Naive thymus-derived CD8-positive, alpha-beta T cell (primary cell): Measurements from ENCODE around the gene STAT3. TPM values are rescaled to one million over a fixed set of nuclear protein-coding genes. Genes with fewer than 3 reads are reported as not detected.
"Not testable (repeated sequence)": the region's sequence is repeated elsewhere in the genome, so short reads cannot be mapped to it uniquely, and the experiment has no call there.

ENCODE experiments used
- ATAC-seq, 2 donors: fragments of 150-1000 bp; cut with Tn5 transposase in 1 of 2; sonication (Bioruptor Pico), chemical (Tn5 transposase) in 1 of 2; 1 replicate in 1 of 2; 2 replicates in 1 of 2; pipeline ENCODE4 v1.10.0; 2021; ENCODE audit warnings: mild to moderate bottlenecking in 2 of 2, moderate library complexity in 2 of 2
- POLR2A ChIA-PET: fragments of 350-600 bp; sonication (Branson Sonifier 250); formaldehyde crosslinking; loops from one replicate; lab custom pipeline; 2021; ENCODE audit warnings: antibody characterized with exemption; lab: Charles Lee
- DNase-seq, 10 donors: peaks; one replicate each; pipeline versions ENCODE4 v3.0.0 to v3.0.0-alpha.2; 2020 to 2022
- H3K27ac Mint-ChIP-seq, 10 donors: one replicate each; pipeline ENCODE4 v1.8.0; 2020 to 2022; ENCODE audit warnings: mild to moderate bottlenecking in 10 of 10, mixed read lengths in 10 of 10, moderate library complexity in 4 of 10, inconsistent platforms in 1 of 10
- H3K27me3 Mint-ChIP-seq, 5 donors: one replicate each; pipeline ENCODE4 v1.8.0; 2021 to 2022; ENCODE audit warnings: mixed read lengths in 5 of 5
- H3K36me3 Mint-ChIP-seq, 3 donors: one replicate each; pipeline ENCODE4 v1.8.0; 2020 to 2022; ENCODE audit warnings: mixed read lengths in 3 of 3, mild to moderate bottlenecking in 2 of 3, inconsistent platforms in 1 of 3
- H3K4me1 Mint-ChIP-seq, 4 donors: one replicate each; pipeline ENCODE4 v1.8.0; 2021 to 2022; ENCODE audit warnings: mixed read lengths in 4 of 4
- H3K4me3 Mint-ChIP-seq, 10 donors: one replicate each; pipeline ENCODE4 v1.8.0; 2020 to 2022; ENCODE audit warnings: mild to moderate bottlenecking in 10 of 10, mixed read lengths in 10 of 10, moderate library complexity in 6 of 10, inconsistent platforms in 1 of 10
- H3K9me3 Mint-ChIP-seq, 9 donors: one replicate each; pipeline ENCODE4 v1.8.0; 2020 to 2022; ENCODE audit warnings: mixed read lengths in 9 of 9, mild to moderate bottlenecking in 3 of 9, inconsistent platforms in 1 of 9, moderate library complexity in 1 of 9
- polyA plus RNA-seq, 3 donors: library from polyadenylated mRNA; unstranded; fragments of 300-500 nt; fragmentation: Illumina TruSeq; gene quantifications; one replicate each; pipeline ENCODE4 v1.2.3, GENCODE V29; 2021
- total RNA-seq, 8 experiments: library from RNA in 2 of 8; stranded (reverse) in 2 of 8; gene quantifications; one replicate each; pipeline ENCODE4 v1.2.3 and lab custom pipeline; 2021 to 2026

STAT3 gene
- total and polyA plus RNA-seq, 5 experiments from 2014 or later, result 129 to 154 (median 135) TPM

DNA sequence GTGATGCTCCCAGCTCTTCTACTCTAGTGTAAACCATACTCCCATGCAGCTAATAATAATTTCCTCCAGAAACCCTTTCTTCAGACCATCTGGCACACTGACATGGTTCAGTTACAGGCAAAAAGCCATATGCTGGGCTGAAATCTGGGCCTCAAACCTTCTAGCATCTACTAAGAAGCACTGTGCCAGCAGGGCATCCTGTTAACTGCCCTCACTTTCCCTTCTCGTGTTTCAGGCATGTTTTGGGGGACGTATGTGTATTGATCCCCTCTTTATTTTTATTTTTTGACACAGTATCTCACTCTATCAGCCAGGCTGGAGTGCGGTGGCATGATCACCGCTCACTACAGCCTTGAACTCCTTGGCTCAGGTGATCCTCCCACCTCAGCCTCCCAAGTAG, 66.7 kb downstream of the STAT3 start:
- H3K4me1 Mint-ChIP-seq, result peaks cover 11 to 63% (median 55%) of the 10 kb centered on the region in 4 donors
- H3K4me3 Mint-ChIP-seq, result peak overlapping the region in 1 of 10 donors; percentile 5
- ATAC-seq, result no peak
- POLR2A ChIA-PET, result interaction anchor here (1.1 to 3.6 kb wide), 7 partner anchors 9 to 219 kb away, joined by 3 to 30 read pairs (median 4); no protein-coding TSS in a partner anchor
- no peaks in the 10 kb centered on the region for H3K27me3 Mint-ChIP-seq
- no peak for DNase-seq
- H3K27ac Mint-ChIP-seq, result peak overlapping the region in 9 of 10 donors; percentile 29 to 91 (median 57)
- no peaks in the 10 kb centered on the region for H3K9me3 Mint-ChIP-seq
- peaks cover 0 to 77% (median 19%) of the 10 kb centered on the region in 3 donors for H3K36me3 Mint-ChIP-seq

DNA sequence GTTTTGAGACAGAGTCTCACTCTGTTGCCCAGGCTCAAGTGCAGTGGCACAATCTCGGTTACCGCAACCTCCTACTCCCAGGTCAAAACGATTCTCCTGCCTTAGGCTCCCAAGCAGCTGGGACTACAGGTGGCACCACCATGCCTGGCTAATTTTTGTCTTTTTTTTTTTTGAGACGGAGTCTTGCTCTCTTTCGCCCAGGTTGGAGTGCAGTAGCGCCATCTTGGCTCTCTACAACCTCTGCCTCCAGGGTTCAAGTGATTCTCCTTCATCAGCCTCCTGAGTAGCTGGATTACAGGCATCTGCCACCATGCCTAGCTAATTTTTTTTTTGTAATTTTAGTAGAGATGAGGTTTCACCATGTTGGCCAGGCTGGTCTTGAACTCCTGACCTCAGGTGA, 70.3 kb downstream of the STAT3 start:
- not testable (repeated sequence) for ATAC-seq, H3K27me3 Mint-ChIP-seq, DNase-seq, H3K9me3 Mint-ChIP-seq
- H3K36me3 Mint-ChIP-seq, result peaks cover 0 to 50% (median 19%) of the 10 kb centered on the region in 3 donors
- H3K27ac Mint-ChIP-seq, result peak overlapping the region in 5 of 10 donors; percentile 27 to 89 (median 35)
- H3K4me1 Mint-ChIP-seq, result peaks cover 28 to 86% (median 80%) of the 10 kb centered on the region in 4 donors
- POLR2A ChIA-PET, result interaction anchor here (0.7 to 7.8 kb wide), 7 partner anchors 9 to 294 kb away, joined by 3 to 62 read pairs (median 4); partner anchors contain the start of genes STAT3 and STAT5A
- H3K4me3 Mint-ChIP-seq, result peak overlapping the region in 1 of 10 donors; percentile 65

DNA sequence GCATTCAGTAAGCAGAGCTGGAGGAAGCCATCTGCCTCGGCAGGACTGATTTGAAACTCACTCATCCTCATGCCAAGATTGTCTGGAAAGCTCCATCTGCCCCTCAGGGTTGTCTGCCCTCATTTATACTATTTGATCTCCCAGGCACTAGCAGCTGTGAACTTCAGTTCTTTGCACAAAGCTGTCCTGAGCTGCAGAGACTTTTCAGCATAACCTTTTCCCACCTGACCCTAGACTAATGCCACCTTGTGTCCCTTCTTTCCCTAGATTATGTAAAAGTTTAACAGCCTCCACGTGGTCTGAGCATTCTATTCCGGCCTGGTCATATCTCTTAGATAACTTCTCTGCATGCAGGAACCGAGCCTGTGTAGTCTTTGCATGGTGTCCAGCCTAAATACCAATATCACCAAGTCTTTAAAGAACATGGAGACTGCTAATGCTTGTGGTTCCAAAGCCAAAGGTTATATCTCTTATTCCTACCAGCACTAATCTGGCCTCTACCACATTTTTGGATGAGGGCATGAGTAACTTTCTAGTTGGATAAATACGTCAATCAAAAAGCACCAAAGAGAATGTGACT, 70.9 kb downstream of the STAT3 start:
- POLR2A ChIA-PET, result interaction anchor here (0.6 to 7.8 kb wide), 8 partner anchors 9 to 294 kb away, joined by 3 to 62 read pairs (median 4); partner anchors contain the start of genes STAT3 and STAT5A

DNA sequence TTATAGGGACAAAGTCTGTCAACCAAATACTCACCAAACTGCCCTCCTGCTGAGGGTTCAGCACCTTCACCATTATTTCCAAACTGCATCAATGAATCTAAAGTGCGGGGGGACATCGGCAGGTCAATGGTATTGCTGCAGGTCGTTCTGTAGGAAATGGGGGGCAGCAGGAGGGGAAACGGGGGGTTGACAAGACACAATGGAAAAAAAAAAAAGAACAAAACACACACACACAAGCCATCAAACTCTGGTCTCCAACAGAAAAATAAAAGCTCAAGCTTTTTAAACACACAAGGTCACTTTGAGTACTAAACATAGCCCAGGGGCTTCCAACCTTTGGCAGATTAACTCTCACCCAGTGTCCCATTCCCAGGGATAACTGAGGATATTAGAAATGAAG, 71.5 kb downstream of the STAT3 start:
- Mint-ChIP-seq H3K4me1 (peaks cover 29 to 82% (median 78%) of the 10 kb centered on the region in 4 donors), H3K9me3 (no peaks in the 10 kb centered on the region), H3K27ac (peak overlapping the region; percentile 57 to 92 (median 76)), H3K27me3 (no peaks in the 10 kb centered on the region), H3K4me3 (peak overlapping the region in 5 of 10 donors; percentile 11 to 57 (median 42)), H3K36me3 (peaks cover 0 to 41% (median 10%) of the 10 kb centered on the region in 3 donors)
- POLR2A ChIA-PET, result interaction anchor here (0.6 to 7.8 kb wide), 5 partner anchors 28 to 215 kb away, joined by 3 to 62 read pairs (median 4); partner anchors contain the start of genes STAT3 and STAT5A
- no peak for ATAC-seq
- no peak for DNase-seq

More for the DNA sequence above, 70.9 kb downstream of the STAT3 start:
- no peak for ATAC-seq
- H3K4me3 Mint-ChIP-seq, result peak overlapping the region in 5 of 10 donors; percentile 3 to 42 (median 27)
- DNase-seq, result no peak
- H3K9me3 Mint-ChIP-seq, result no peaks in the 10 kb centered on the region
- H3K36me3 Mint-ChIP-seq, result peaks cover 0 to 44% (median 16%) of the 10 kb centered on the region in 3 donors
- no peaks in the 10 kb centered on the region for H3K27me3 Mint-ChIP-seq
- H3K27ac Mint-ChIP-seq, result peak overlapping the region; percentile 32 to 92 (median 80)
- peaks cover 29 to 84% (median 78%) of the 10 kb centered on the region in 4 donors for H3K4me1 Mint-ChIP-seq

DNA sequence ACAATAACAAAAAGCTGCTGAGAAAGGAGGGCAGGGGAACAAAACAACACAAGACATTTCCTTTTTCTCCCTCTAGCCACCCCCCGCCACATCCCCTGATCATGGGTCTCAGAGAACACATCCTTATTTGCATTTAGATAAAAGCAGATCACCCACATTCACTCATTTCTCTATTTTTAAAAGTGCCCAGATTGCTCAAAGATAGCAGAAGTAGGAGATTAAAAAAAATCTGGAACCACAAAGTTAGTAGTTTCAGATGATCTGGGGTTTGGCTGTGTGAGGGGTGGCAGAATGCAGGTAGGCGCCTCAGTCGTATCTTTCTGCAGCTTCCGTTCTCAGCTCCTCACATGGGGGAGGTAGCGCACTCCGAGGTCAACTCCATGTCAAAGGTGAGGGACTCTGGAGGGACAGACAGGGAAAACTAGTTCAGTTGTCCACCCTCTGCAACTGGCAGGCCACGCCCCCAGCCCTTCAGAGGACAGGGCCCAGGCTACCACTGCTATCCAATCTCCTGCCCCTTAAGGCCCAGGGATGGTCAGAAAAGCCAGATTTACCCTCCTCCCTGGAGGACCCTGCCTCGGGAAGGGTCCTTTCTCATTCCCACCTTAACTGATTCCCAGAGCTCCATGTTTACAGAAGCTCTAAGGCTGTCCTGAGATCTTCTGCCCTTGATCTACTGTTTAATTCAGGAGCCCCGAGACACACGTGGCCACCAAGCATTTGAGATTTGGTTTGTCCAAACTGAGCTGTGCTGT, 72.7 kb downstream of the STAT3 start:
- Mint-ChIP-seq H3K9me3 (no peaks in the 10 kb centered on the region), H3K4me3 (peak overlapping the region; percentile 10 to 75 (median 71)), H3K27ac (peak overlapping the region; percentile 35 to 96 (median 88)), H3K4me1 (peaks cover 33 to 84% (median 81%) of the 10 kb centered on the region in 4 donors), H3K36me3 (peaks cover 0 to 43% (median 13%) of the 10 kb centered on the region in 3 donors), H3K27me3 (no peaks in the 10 kb centered on the region)
- POLR2A ChIA-PET, result interaction anchor here (0.5 to 7.8 kb wide), 11 partner anchors 26 to 238 kb away, joined by 3 to 62 read pairs (median 5); partner anchors contain the start of genes STAT3, STAT5A and STAT5B
- ATAC-seq, result peak; percentile 29 to 52
- DNase-seq, result peak in 9 of 10 donors; percentile 24 to 75 (median 34)

DNA sequence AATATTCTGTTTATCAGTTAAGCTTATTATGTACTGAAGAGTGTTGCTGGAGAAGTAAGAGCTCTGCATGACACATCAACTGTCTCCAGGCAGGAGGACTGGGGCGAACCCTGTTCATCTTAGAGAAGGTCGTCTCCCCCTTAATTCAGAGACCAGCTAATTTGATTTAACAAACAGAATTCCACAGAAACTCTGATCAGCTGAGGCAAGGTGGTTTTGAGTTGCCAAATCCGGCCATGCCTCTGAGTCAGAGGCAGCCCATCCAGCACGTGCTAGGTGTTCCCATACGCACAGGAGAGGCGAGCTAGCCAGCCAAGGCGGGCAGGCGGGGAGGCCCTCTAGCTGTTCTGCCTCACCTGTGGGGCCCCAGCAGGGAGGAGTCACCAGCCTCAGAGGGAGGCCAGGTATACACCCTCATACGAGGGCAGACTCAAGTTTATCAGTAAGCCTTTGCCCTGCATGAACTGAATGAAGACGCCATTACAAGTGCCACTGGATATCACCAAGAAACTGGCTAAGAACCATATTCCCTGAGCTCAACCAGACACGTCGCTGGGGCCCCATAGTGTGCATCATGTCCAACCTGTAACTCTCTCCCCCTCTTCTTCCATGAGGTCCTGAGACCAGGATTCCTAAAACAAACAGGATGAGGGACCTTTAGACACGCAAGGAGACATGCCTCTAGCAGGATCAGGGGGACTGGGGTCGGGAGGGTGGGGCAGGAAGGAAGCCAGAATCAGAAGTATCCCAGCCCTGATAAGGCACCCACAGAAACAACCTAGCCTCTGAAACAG, 74.3 kb downstream of the STAT3 start:
- Mint-ChIP-seq H3K4me3 (peak overlapping the region in 9 of 10 donors; percentile 40 to 86 (median 74)), H3K9me3 (no peaks in the 10 kb centered on the region)
- ATAC-seq, result peak in 1 of 2 donors; percentile 20

DNA sequence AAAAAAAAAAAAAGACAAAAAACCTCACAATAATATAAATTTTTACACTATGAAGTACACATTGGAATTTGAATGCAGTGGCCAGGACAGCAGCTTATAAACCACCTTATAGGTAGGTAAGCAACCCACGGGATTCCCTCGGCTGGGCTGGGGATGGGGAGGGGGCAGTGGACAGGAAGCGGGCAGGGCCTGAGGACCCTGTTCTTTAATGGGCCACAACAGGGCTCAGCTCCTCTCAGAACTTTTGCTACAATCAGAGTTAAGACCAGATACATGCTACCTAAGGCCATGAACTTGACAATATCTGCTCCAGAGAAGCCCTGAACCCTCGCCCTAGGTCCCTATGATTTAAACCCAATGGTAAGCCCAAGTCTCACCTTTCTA, 74.9 kb downstream of the STAT3 start:
- Mint-ChIP-seq H3K4me1 (peaks cover 32 to 81% (median 70%) of the 10 kb centered on the region in 4 donors), H3K4me3 (peak overlapping the region in 9 of 10 donors; percentile 40 to 86 (median 74)), H3K9me3 (no peaks in the 10 kb centered on the region), H3K27ac (peak overlapping the region; percentile 84 to 93 (median 90)), H3K36me3 (peaks cover 0 to 50% (median 13%) of the 10 kb centered on the region in 3 donors), H3K27me3 (no peaks in the 10 kb centered on the region)
- ATAC-seq (no peak), DNase-seq (no peak)
- POLR2A ChIA-PET, result interaction anchor here (0.5 to 7.8 kb wide), 15 partner anchors 9 to 347 kb away, joined by 3 to 62 read pairs (median 6); partner anchors contain the start of genes CNP, DNAJC7, STAT3 and STAT5A

More for the DNA sequence above, 74.3 kb downstream of the STAT3 start:
- DNase-seq, result peak in 5 of 10 donors; percentile 17 to 51 (median 30)
- Mint-ChIP-seq H3K36me3 (peaks cover 0 to 47% (median 13%) of the 10 kb centered on the region in 3 donors), H3K27ac (peak overlapping the region; percentile 84 to 93 (median 91)), H3K4me1 (peaks cover 32 to 81% (median 75%) of the 10 kb centered on the region in 4 donors), H3K27me3 (no peaks in the 10 kb centered on the region)
- POLR2A ChIA-PET, result interaction anchor here (0.5 to 7.8 kb wide), 19 partner anchors 8 to 297 kb away, joined by 3 to 62 read pairs (median 5); partner anchors contain the start of genes DNAJC7, GHDC, STAT3 and STAT5A

DNA sequence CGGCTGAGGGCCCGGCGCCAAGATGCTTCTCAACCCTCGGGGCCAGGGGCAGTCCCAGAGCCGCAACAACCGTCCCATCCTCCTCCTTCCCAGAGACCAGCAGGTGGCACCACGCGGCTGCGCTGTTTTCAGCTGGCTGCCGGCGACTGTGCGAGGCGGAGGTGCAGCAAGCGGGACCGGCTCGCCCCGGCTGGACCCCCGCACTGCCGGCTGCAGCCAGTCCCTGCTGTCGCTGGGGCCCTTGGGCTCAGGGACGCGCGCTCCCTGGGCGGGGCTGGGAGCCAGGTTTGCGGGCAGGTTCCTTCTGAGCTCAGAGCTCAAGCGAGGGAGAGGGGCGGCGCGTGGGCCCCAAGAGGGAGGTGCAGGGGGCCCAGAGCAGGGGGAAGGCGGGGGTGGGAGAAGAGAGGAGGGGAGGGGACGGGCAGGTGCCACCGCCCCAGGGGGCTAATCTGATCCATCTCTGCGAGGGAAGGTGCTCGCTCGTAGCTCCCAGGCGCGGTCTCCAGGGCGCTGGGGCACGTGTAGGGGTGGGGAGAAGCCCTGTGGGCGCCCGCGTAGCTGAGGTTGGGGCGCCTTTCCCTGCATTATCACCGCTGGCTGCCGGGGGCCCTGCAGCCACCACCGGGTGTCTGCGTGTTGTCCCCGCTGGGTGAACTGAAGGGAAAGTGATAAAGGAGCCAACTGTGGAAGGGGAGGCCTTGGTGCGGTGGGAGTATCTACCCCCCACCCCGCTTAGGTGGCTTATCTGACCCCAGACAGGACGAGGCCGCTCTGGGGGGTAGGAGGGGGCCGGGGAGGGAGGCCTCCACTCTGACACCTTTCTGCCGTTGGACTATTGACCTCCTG, 75.7 kb downstream of the STAT3 start:
- POLR2A ChIA-PET, result interaction anchor here (0.5 to 7.8 kb wide), 22 partner anchors 8 to 1706 kb away, joined by 3 to 62 read pairs (median 5); partner anchors contain the start of genes CNP, STAT3, STAT5A and STAT5B
- Mint-ChIP-seq H3K27ac (peak overlapping the region; percentile 84 to 93 (median 90)), H3K27me3 (no peaks in the 10 kb centered on the region), H3K9me3 (no peaks in the 10 kb centered on the region), H3K36me3 (peaks cover 0 to 54% (median 13%) of the 10 kb centered on the region in 3 donors), H3K4me1 (peaks cover 32 to 80% (median 66%) of the 10 kb centered on the region in 4 donors), H3K4me3 (peak overlapping the region; percentile 61 to 86 (median 74))
- DNase-seq, result peak; percentile 66 to 87 (median 74)
- ATAC-seq, result peak; percentile 72 to 73

DNA sequence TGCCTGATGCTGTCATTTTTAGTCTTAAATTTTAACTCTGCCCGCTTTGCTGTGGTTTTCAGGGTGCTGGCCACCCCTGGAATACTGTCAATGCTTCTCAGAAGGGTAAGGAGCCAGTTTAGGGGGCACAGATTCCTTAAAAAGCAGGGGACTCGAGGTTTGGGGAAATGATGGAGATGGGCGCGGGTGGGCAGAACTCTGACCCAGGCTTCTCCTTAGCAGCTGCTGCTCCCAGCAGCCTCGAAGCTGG, 76.3 kb downstream of the STAT3 start:
- peak overlapping the region; percentile 47 to 86 (median 74) for H3K4me3 Mint-ChIP-seq
- no peaks in the 10 kb centered on the region for H3K27me3 Mint-ChIP-seq
- peak overlapping the region; percentile 84 to 93 (median 90) for H3K27ac Mint-ChIP-seq
- no peak for ATAC-seq
- H3K36me3 Mint-ChIP-seq, result peaks cover 0 to 55% (median 12%) of the 10 kb centered on the region in 3 donors
- H3K9me3 Mint-ChIP-seq, result no peaks in the 10 kb centered on the region
- DNase-seq, result no peak
- POLR2A ChIA-PET, result interaction anchor here (0.5 to 7.8 kb wide), 18 partner anchors 9 to 1706 kb away, joined by 3 to 62 read pairs (median 4); partner anchors contain the start of genes STAT3, STAT5A and STAT5B
- H3K4me1 Mint-ChIP-seq, result peaks cover 32 to 74% (median 61%) of the 10 kb centered on the region in 4 donors

DNA sequence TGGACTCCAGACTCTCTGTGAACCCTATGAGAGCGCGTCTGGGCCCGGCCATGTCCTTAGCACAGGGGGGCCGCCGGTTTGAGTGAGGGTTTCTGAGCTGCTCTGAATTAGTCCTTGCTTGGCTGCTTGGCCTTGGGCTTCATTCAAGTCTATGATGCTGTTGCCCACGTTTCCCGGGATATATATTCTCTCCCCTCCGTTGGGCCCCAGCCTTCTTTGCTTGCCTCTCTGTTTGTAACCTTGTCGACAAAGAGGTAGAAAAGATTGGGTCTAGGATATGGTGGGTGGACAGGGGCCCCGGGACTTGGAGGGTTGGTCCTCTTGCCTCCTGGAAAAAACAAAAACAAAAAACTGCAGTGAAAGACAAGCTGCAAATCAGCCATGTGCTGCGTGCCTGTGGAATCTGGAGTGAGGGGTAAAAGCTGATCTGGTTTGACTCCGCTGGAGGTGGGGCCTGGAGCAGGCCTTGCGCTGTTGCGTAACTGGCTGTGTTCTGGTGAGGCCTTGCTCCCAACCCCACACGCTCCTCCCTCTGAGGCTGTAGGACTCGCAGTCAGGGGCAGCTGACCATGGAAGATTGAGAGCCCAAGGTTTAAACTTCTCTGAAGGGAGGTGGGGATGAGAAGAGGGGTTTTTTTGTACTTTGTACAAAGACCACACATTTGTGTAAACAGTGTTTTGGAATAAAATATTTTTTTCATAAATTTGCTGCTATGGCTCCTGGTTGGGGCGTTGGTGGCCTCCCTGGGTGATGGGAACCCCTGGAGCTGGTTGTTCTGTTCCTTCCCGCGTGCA, 76.8 kb downstream of the STAT3 start:
- peak overlapping the region; percentile 84 to 93 (median 90) for H3K27ac Mint-ChIP-seq
- H3K4me1 Mint-ChIP-seq, result peaks cover 29 to 69% (median 57%) of the 10 kb centered on the region in 4 donors
- POLR2A ChIA-PET, result interaction anchor here (0.6 to 7.8 kb wide), 10 partner anchors 9 to 100 kb away, joined by 3 to 62 read pairs (median 7); partner anchors contain the start of genes STAT3, STAT5A and STAT5B
- H3K4me3 Mint-ChIP-seq, result peak overlapping the region; percentile 58 to 86 (median 74)
- H3K27me3 Mint-ChIP-seq, result no peaks in the 10 kb centered on the region
- ATAC-seq (no peak), DNase-seq (no peak)
- no peaks in the 10 kb centered on the region for H3K9me3 Mint-ChIP-seq
- H3K36me3 Mint-ChIP-seq, result peaks cover 0 to 55% (median 10%) of the 10 kb centered on the region in 3 donors
